CD4-positive, alpha-beta T cell treated with Interleukin-6 at 100 ng/mL for 8 hours (primary cell): Measurements from ENCODE around the gene KIAA1671.

Experiments used
- DNase-seq: peaks from one replicate; pipeline ENCODE4 v3.0.0-alpha.2; 2020; ENCODE audit warnings: mixed read lengths, low spot score

Gene KIAA1671

GRCh38 chr22:25014896-25015755, 62.6 kb downstream of the KIAA1671 start:
- no peak for DNase-seq

GRCh38 chr22:25016311-25016710, 63.8 kb downstream of the KIAA1671 start:
- no peak for DNase-seq

- DNase-seq, result no peak
These were observed 65.5 kb downstream of the KIAA1671 start for GRCh38 chr22:25018009-25018408.

GRCh38 chr22:25019427-25020184, 67.1 kb downstream of the KIAA1671 start:
- DNase-seq, result no peak

- no peak for DNase-seq
These were observed 68.9 kb downstream of the KIAA1671 start for GRCh38 chr22:25021409-25021808.

GRCh38 chr22:25021976-25022711, 69.6 kb downstream of the KIAA1671 start:
- DNase-seq, result no peak

GRCh38 chr22:25023879-25024278, 71.4 kb downstream of the KIAA1671 start:
- DNase-seq, result no peak

- no peak for DNase-seq
These were observed 72.4 kb downstream of the KIAA1671 start for GRCh38 chr22:25024895-25025294.

GRCh38 chr22:25025491-25026400, 73.2 kb downstream of the KIAA1671 start:
- DNase-seq, result no peak

- no peak for DNase-seq
These were observed 74.8 kb downstream of the KIAA1671 start for GRCh38 chr22:25027043-25027906.

GRCh38 chr22:25027959-25028840, 75.7 kb downstream of the KIAA1671 start:
- DNase-seq, result no peak

- DNase-seq, result no peak
These were observed 76.3 kb downstream of the KIAA1671 start for GRCh38 chr22:25028841-25029141.

GRCh38 chr22:25029181-25029580, 76.7 kb downstream of the KIAA1671 start:
- no peak for DNase-seq

GRCh38 chr22:25030636-25031035, 78.1 kb downstream of the KIAA1671 start:
- DNase-seq, result no peak

- DNase-seq, result no peak
These were observed 79.5 kb downstream of the KIAA1671 start for GRCh38 chr22:25032066-25032465.

- no peak for DNase-seq
These were observed 83.2 kb downstream of the KIAA1671 start for GRCh38 chr22:25035715-25036114.

- DNase-seq, result no peak
These were observed 85.7 kb downstream of the KIAA1671 start for GRCh38 chr22:25038239-25038638.

- no peak for DNase-seq
These were observed 86.3 kb downstream of the KIAA1671 start for GRCh38 chr22:25038771-25039170.

- DNase-seq, result no peak
These were observed 86.7 kb downstream of the KIAA1671 start for GRCh38 chr22:25039255-25039654.

GRCh38 chr22:25039754-25040153, 87.2 kb downstream of the KIAA1671 start:
- DNase-seq, result no peak
